C4-2B (cell line): Measurements from ENCODE around the gene GRHL3.

Source experiments
- H3K27ac ChIP-seq: fragments of 450-650 bp; 2 replicates; pipeline ENCODE4 v1.5.1; 2017
- CTCF ChIP-seq: fragments of 450-650 bp; conservative IDR thresholded peaks from 2 replicates; pipeline ENCODE4 v1.5.1; 2017; ENCODE audit warnings: mild to moderate bottlenecking
- ZFX ChIP-seq: fragments of 450-650 bp; IDR thresholded peaks from 2 replicates; pipeline ENCODE4 v1.6.1; 2017

Gene GRHL3

GRCh38 chr1:24357038-24357437, 37.9 kb downstream of the GRHL3 start:
- TF ChIP-seq ZFX (no peak), CTCF (no peak)
- H3K27ac ChIP-seq: no peak overlapping the region

GRCh38 chr1:24360681-24361080, 41.5 kb downstream of the GRHL3 start:
- no peak for TF ChIP-seq CTCF
- no peak for TF ChIP-seq ZFX
- no peak overlapping the region for H3K27ac ChIP-seq

- TF ChIP-seq ZFX: no peak
- TF ChIP-seq CTCF: no peak
- H3K27ac ChIP-seq: no peak overlapping the region
Measured at GRCh38 chr1:24361811-24362210, 42.7 kb downstream of the GRHL3 start.

- no peak overlapping the region for H3K27ac ChIP-seq
- no peak for TF ChIP-seq CTCF
- TF ChIP-seq ZFX: no peak
Measured at GRCh38 chr1:24362396-24362795, 43.2 kb downstream of the GRHL3 start.

- TF ChIP-seq CTCF: no peak
- TF ChIP-seq ZFX: no peak
- no peak overlapping the region for H3K27ac ChIP-seq
Measured at GRCh38 chr1:24362982-24363614, 43.9 kb downstream of the GRHL3 start.

- TF ChIP-seq CTCF: no peak
- no peak for TF ChIP-seq ZFX
Measured at GRCh38 chr1:24363994-24364393, 44.8 kb downstream of the GRHL3 start.

GRCh38 chr1:24364605-24364974, 45.4 kb downstream of the GRHL3 start:
- TF ChIP-seq ZFX: no peak
- no peak for TF ChIP-seq CTCF
- H3K27ac ChIP-seq: no peak overlapping the region

More at GRCh38 chr1:24363994-24364393, 44.8 kb downstream of the GRHL3 start:
- H3K27ac ChIP-seq: no peak overlapping the region
